ENCODE results near the gene EPHB2.

The EPHB2 gene

DNA sequence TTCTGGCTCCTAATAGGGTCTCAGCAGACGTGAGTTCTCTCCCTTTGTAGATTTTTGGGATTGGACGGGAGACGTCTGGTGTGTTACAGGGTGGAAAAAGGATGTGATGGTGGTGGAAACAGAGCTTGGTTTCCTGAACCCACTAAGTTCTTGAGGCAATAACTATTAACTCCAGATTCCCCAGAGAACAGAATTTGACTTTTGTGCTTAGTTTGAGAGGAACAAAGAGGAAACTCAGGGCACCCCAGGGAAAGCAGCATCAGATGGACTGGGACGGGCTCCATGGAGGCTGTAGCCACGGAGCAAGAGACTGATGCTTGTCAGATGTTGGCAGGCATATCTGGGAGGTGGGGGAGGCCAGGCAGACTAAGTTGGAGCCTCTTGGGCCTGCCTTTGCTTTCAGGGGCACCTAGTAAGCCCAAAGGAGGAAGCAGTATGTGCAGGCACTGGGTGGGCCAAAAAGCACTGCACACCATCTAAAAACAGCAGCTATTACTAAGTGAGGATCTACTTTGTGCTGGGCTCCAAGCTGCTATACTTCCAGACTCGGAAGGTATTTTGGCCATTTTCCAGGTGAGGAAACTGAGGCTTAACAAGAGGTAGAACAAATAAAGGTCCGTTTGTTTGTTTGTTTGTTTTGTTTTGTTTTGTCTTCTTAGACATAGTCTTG is 66.9 kb downstream of the EPHB2 start:
- no peak for DNase-seq (ENCODE audit: low read depth in 2 of 2, low spot score in 1 of 2)

DNA sequence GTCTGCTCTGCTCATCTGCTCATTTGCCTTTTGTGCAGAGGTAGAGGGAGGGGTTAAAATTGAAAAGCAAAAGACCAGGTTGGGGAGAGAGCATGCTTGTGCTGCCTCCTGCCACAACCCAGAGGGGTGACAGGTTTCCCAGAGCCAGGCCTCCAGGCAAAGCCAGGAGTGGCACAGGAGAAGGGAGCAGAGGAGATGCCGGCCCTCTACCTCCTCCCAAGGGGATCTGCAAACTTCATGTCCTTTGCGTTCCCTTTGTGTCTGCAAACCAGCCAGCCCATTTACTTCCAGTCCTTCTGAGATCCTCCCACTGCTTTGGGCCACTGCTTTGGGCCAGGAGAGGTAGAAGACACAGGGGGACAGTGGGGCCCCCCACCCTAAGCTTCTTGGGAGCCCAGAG is 67.8 kb downstream of the EPHB2 start:
- DNase-seq (ENCODE audit: low read depth in 2 of 2, low spot score in 1 of 2): no peak

DNA sequence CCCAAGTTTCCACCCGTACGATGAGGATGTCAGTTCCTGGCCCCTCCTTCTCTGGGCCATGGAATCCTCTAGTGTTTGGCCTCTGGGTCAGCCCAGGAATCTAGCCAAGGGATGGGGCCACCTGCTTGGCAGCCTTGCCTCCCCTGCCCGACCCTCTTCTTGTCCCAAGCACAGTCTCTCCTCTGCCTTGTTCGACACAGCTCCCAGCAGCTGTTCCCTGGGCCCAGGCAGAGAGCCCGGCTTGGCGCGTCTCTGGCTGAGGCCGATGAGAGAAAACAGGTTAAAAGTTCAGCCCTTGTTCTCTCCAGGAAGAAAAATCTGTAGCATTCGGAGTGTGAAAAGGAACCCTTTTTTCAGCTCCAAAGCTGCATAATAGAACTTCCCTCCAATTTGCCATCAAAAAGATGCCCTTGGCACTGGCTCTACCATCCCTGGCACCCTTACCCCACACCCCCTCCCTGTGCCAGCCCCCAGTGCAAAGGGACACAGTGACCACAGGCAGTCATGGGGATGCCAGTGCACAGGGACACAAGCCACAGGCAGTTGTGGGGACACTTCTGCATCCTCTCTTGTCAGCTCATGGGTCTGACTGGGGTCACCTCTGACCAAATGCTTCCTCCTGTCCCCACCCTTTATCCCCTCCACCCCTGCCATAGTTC is 68.4 kb downstream of the EPHB2 start:
- DNase-seq (ENCODE audit: low read depth in 2 of 2, low spot score in 1 of 2): no peak

DNA sequence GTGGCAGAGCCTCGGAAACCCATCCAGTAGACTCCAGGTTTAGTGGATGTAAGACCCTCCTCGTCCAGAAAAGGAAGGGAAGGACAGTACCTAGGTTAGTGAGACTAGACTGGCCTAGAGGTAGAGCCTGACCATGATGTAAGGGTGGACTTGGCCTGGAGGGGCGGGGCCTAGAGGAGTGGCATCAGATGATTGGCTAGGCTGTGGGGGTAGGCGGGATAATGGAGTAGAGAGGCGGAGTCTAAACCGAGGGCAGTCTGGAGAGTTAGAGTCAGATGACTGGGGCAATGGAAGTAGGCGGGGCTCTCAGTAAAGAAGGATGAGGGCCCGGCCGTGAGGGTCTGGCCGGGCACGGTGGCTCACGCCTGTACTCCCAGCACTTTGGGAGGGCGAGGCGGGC is 70.1 kb downstream of the EPHB2 start:
- no peak for DNase-seq (ENCODE audit: low read depth in 2 of 2, low spot score in 1 of 2)

DNA sequence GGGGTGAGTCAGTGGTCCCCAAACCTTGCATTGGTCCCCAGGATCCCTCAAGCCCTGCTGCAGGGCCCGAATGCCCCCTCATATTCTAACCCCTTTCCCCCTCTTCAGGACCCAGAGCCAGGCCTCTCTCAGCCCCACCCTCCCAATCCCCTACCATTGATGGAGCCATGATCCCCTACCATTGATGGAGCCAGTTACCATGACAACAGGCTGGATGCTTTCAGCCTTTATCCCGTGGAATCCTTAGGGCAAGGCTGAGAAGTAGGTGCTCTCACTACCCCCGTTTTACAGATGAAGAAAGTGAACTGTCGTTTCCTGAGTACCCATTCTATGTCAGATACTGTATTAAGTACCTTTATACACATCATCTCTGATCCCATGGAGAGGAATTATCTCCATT is 70.8 kb downstream of the EPHB2 start:
- no peak for DNase-seq (ENCODE audit: low read depth in 2 of 2, low spot score in 1 of 2)

DNA sequence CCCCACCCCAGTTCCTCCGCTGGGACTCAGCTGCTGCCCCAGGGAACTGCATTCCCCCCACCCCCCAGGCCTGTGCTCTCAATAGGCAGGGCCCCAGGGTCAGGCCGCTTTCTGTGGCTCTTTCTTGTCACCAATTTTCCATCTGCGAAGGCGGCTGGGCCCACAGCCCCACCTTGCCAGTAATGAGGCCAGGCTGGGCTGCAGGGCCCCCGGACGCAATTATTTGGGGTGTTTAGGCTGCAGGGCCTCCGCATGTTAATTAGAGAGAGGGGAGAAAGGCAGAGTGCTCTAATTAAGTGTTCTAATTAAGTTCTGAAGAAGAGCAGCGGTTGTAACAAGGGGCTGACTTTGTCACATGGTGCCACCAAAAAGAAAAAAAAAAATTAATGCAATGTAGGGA is 71.8 kb downstream of the EPHB2 start:
- no peak for DNase-seq (ENCODE audit: low read depth in 2 of 2, low spot score in 1 of 2)

DNA sequence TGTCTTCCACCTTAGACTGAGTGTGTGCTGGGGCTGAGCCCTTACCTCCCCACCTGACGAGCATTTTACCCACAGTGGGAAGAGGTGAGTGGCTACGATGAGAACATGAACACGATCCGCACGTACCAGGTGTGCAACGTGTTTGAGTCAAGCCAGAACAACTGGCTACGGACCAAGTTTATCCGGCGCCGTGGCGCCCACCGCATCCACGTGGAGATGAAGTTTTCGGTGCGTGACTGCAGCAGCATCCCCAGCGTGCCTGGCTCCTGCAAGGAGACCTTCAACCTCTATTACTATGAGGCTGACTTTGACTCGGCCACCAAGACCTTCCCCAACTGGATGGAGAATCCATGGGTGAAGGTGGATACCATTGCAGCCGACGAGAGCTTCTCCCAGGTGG is 73.7 kb downstream of the EPHB2 start:
- DNase-seq (ENCODE audit: low read depth in 2 of 2, low spot score in 1 of 2): no peak

DNA sequence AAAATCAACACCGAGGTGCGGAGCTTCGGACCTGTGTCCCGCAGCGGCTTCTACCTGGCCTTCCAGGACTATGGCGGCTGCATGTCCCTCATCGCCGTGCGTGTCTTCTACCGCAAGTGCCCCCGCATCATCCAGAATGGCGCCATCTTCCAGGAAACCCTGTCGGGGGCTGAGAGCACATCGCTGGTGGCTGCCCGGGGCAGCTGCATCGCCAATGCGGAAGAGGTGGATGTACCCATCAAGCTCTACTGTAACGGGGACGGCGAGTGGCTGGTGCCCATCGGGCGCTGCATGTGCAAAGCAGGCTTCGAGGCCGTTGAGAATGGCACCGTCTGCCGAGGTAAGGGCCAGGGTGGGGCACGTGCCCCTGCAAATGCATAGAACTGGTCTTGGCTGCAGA is 74.1 kb downstream of the EPHB2 start:
- DNase-seq (ENCODE audit: low read depth in 2 of 2, low spot score in 1 of 2): no peak

DNA sequence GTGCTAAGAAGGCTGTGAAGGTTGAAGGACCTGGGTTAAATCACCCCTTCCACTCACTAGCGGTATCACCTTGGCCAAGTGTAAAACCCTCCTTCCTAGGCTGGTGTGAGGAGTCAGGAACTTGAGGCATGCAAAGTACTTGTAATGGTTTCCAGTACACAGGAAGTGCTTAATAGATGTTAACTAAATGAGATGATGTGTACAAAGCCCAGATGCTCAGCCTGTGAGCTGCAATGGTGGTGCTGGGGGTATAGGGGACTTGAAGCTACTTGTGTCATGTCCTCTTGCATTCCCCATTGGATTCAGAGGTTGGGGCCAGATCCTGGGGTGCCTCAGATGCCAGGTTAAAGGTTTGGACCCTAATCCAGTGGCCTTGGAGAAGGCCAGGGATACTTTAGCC is 75.5 kb downstream of the EPHB2 start:
- DNase-seq (ENCODE audit: low read depth in 2 of 2, low spot score in 1 of 2): no peak

DNA sequence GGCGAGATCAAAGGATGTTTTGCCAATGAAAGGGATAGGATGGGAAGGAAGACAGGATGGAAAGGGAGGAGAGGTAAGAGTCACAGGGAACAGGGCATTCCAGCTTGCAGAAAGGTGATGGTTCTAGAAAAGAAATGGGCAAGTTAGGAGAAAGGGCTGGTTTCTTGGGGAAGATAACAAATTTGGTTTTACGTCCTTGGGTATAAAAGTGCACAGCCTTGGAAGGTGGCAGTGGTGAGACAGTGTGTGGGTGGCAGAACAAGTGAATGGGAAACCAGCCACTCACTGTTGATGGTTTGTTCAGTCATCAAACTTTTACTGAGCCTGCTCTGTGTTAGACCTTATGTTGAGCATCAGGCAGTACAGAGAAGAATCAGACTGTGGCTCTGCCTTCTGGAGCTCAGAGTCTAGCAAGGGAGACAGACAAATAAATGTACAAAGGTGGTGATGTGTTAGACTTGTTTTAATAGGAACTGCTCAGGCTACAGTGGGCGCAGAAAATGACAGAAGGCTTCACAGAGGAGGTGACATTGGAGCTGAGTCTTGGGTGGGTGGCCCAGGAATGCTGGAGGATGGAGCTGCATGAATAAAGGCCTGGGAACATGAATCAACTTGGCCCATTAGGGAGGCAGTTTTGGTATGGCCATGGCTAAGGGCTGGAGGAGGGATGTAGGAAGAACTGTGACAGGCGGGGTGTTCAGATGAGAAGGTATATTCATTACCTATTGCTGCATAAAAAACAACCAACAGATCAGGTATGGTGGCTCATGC is 76.3 kb downstream of the EPHB2 start:
- DNase-seq (ENCODE audit: low read depth in 2 of 2, low spot score in 1 of 2): no peak

DNA sequence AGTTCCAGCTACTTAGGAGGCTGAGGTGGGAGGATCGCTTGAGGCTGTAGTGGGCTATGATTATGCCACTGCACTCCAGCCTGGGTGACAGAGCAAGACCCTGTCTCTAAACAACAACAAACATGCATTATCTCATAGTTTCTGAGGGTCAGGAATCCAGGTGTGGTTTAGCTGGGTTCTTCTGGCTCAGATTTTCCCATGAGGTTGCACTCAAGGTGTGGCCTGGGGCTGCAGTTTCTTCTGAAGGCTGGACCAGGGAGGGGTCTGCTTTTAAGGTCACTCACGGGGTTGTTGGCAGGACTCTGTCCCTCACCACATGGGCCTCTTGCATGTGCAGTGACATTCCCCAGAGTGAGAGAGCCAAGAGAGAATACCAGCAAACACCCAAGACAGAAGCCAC is 77.0 kb downstream of the EPHB2 start:
- no peak for DNase-seq (ENCODE audit: low read depth in 2 of 2, low spot score in 1 of 2)

DNA sequence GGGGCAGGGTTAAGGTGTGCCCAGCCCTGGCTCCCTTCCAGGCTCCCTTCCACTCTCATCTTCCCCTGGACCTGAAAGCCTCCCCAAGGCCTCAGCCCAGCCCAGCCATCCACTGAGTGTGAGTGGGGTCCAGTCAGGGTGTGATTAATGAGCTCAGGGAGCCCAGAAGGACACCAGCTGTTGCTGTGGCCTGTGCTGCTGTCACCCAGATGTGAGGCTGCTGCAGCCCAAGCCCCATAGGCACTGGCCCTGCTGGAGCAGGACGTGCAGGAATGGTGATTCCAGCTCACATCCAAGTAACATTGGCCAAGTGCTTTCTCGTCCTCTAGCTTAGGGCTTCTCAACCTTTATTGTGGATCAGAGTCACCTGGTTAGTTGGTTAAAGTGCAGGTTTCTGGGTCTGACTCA is 77.6 kb downstream of the EPHB2 start:
- no peak for DNase-seq (ENCODE audit: low read depth in 2 of 2, low spot score in 1 of 2)

DNA sequence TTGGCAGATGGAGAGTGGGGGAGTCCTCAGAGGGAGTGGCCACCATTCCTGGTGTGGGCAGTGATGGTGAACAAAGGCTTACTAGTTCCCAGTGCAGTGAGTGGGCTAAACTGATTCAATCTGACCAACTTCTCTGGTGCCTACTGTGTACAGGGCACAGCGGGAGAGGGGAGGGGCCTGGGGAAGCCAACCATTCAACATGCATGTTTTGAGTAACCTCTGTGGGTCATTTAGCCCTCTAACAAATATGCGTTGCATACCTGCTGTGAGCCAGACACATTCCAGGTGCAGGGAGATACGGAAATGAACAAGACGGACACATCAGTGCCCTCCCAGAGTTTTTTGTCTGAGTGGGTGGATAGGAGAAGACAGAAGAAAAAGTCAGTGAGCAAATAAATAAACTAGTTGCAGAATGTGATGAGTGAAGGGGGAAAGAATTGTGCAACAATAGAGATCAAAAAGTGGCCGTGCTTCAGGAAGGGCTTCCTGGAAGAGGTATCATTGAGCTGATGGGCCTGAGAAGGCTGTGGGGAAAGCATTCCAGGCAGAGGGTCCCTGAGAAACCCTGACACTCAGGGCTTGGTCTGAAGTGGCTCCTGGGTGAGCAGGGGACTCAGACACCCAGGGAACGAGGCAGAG is 78.8 kb downstream of the EPHB2 start:
- no peak for DNase-seq (ENCODE audit: low read depth in 2 of 2, low spot score in 1 of 2)

DNA sequence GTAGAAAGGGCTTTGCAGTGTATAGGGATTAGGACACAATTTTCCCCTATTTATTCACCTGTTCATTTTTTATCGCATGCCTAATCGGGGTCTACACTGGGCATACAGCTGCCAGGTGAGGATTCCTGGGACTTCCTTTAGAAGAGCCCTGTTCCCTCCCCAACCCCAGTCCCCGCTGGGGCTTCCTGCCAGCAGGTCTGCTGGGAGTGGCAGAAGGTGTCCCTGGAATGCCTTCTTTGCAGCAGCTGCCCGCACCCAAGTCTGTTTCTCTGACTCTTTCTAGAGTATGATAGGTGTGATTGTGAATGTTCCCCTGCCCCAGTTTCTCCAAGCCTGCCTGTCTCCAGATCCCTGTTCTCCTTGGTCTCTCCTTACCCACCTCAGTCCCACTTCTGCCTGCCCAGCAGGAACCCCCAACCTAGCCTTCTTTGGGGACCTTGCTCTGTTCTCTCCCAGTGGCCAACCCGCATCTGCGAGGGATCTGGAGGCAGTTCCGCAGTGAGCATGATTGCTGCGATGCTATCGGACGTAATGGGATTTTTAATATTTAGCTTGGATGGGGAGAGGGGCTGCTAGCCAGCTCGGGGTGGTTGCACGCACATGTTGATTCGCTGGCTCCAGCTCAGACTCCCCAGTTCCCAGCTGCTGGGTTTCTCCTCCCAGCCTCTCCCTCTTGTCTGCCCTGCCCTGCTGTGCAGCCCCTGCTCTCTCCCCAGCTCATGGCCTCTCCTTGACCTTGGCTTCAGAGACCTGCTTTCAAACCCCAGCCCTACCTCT is 79.8 kb downstream of the EPHB2 start:
- no peak for DNase-seq (ENCODE audit: low read depth in 2 of 2, low spot score in 1 of 2)

DNA sequence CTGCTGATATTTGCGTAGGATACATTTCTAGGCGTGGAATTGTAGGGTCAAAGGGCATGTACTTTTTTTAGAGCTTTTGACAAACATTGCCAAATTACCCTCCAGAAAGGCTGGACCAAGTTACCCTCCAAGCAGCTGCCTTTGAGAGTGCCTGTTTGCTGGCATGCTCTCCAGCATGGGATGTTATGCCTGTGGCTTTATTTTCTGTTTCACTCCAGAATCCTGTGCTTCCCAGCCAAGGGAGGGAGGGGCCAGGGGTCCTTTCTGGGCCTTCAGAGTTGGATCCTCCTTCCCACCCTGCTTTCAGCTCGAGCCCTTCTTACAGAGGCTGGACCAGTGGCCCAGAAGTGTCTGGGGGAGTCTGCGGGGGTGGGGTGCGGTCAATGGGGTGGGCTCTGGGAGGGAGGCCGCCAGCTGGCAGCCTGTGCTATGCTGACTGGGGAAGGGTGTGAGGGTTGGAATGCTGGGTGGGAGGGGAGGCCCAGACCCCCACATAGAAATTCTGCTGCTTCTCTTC is 81.2 kb downstream of the EPHB2 start:
- no peak for DNase-seq (ENCODE audit: low read depth in 2 of 2, low spot score in 1 of 2)

DNA sequence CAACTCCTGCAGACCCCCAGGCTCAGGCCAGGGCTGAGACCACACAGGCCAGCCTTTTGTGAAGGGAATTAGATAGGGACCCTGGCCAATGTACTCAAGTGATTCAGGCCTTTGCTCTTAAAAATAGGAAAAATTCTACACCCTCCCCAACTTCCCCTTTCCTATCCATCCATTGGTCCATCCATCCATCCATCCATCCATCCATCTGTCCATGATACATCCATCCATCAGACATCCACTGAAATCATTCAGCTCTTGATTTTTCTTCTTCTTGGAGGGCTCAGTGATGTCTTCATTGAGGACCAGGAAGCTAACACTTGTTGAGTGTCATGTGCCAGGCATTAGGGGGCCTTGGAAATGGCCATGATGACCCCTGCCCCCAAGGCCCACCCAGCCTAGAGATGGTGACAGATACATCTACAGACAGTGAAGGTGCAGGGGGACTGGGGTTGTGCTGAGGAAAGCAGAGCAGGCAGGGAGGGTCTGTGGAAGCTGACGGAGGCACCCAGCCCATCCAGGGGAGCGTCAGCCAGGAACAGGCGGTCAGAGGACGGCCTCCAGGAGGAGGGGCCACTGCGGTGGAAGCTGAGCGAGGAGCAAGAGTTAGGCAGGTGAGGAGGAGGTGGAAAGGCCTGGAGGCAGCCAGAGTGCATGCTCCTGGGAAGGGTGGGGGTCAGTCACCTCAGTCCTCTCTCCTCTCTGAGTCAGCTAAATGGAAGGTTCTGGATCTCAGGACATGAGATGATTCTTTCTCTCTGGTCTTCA is 81.9 kb downstream of the EPHB2 start:
- no peak for DNase-seq (ENCODE audit: low read depth in 2 of 2, low spot score in 1 of 2)

DNA sequence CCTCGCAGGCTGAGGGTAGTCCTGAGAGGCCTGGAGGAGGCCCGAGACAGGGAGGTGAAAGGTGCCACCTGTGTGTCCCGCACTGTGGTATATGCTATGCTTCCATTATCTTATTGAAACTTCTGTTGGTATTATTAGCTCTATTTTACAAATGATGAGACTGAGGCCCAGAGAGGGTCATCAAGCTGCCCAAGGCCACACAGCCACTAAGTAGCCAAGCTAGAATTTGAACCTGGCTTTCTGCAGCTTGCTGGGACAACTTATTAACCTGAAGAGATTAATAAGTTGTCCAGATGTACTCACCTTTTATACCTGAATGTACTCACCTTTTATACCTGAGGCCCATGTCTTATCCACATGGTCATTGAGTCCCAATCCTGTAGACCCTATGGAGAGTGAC is 83.0 kb downstream of the EPHB2 start:
- no peak for DNase-seq (ENCODE audit: low read depth in 2 of 2, low spot score in 1 of 2)

DNA sequence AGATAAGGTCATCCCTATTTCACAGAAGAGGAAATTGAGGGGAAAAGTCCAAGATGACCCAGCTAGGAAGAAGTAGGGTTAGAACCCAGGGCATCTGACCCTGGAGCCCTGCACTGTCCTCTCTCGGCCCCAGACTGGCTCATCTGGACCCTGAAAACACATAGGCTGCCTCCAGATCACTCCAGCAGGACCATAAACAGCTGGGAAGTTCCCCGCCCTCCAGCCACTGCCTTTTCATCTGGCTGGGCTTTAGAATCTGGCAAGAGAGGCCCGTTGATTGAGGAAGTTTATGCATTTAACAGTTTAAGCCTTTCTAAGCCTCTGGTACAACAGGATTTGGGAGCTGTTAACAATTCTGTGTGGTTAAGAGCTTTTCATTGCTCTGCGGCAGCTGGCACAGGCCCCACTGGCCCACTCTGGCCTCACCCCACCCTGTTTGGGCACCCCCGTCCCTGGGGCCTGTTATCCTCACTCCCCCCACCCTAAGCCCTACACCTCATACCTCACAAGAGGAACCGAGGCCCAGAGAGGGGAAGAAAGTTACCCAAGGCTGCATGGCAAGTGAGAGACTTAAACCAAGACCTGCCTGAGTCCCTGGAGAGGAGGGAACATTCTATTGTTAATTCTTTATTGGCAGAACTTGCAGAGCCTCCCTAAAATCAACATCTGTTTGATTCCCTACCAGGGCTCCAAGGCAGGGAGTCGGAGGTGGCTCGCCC is 84.2 kb downstream of the EPHB2 start:
- DNase-seq (ENCODE audit: low read depth in 2 of 2, low spot score in 1 of 2): no peak

DNA sequence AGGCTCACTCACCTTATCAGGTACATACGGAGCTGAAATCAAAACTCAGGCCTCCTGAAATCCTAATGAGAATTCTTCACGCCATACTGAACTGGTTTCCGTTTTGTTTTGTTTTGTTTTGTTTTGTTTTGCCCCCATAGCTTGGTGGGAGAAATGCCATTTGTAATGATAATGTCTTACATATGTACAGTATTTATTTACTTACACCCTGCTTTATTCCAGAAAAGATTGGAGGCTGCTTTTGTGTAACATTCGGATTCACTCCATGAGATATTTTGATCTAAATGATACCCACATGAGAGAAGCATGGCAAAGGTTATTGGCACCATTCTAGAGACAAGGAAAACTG is 84.7 kb downstream of the EPHB2 start:
- no peak for DNase-seq (ENCODE audit: low read depth in 2 of 2, low spot score in 1 of 2)

DNA sequence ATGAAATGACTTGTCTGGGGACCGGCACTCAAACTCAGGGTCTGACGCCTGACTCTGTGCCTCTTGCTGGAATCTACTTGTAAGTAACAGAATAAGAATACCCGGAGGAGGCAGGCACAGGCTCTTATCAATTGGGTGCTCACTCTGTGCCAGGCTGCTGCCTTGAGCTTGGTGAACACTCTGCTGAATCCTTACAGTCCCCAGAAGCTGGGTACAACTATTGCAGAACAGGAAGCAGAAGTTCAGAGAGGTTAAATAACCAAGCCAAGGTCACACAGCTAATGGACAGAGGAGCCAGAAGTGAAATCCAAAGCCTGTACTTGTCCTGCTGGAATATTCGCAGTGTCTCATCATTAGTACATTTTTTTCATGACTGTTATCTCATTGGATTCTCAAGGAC is 86.0 kb downstream of the EPHB2 start:
- DNase-seq (ENCODE audit: low read depth in 2 of 2, low spot score in 1 of 2): no peak
